Ishikawa (cell line): Measurements from ENCODE around the gene ERN1.

ENCODE experiments used
- CEBPB ChIP-seq: IDR thresholded peaks from 2 replicates; pipeline ENCODE4 v1.6.1; 2012
- CREB1 ChIP-seq: IDR thresholded peaks from 2 replicates; pipeline ENCODE4 v1.6.1; 2012; ENCODE audit warnings: low read depth
- EP300 ChIP-seq: IDR thresholded peaks from 2 replicates; pipeline ENCODE4 v1.6.1; 2012; ENCODE audit warnings: borderline replicate concordance
- FOXM1 ChIP-seq: IDR thresholded peaks from 2 replicates; pipeline ENCODE4 v1.6.1; 2012; ENCODE audit warnings: low read depth, borderline replicate concordance
- NFIC ChIP-seq: IDR thresholded peaks from 2 replicates; pipeline ENCODE4 v1.6.1; 2012
- RAD21 ChIP-seq: IDR thresholded peaks from 2 replicates; pipeline ENCODE4 v1.6.1; 2012; ENCODE audit warnings: low read depth
- TAF1 ChIP-seq: IDR thresholded peaks from 2 replicates; pipeline ENCODE4 v1.6.1; 2012; ENCODE audit warnings: low read depth, mild to moderate bottlenecking
- TCF12 ChIP-seq: IDR thresholded peaks from 2 replicates; pipeline ENCODE4 v1.6.1; 2012; ENCODE audit warnings: low read depth
- TEAD4 ChIP-seq: IDR thresholded peaks from 2 replicates; pipeline ENCODE4 v1.6.1; 2012
- YY1 ChIP-seq: IDR thresholded peaks from 2 replicates; pipeline ENCODE4 v1.6.1; 2012; ENCODE audit warnings: low read depth
- TF ChIP-seq, protein P1 (sequence below): IDR thresholded peaks from 2 replicates; pipeline ENCODE4 v1.6.1; 2012
- TF ChIP-seq, protein P2 (sequence below): IDR thresholded peaks from 2 replicates; pipeline ENCODE4 v1.6.1; 2012
- TF ChIP-seq, protein P3 (sequence below): IDR thresholded peaks from 2 replicates; pipeline ENCODE4 v1.6.1; 2012; ENCODE audit warnings: low read depth, mild to moderate bottlenecking

The ERN1 gene

DNA sequence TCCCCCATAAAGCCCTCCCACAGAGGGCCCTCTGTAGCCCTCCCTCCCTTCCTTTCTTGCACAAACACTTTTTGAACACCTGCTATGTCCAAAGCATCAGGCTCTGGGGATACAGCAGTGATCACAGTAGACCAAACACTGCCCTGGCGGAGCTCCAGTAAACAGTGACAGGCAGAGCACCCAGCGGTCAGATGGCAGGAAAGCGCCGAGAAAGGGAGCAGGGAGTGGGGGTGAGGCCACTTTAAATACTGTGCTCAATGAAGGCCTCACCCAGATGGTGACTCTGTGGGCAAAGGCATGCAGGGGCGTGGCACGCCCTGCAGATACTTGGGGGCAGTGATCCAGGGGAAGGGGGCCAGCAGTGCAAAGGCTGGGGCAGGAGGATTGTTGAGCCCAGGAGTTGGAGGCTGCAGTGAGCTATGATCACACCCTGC, 124.2 kb downstream of the ERN1 start:
- TF ChIP-seq NFIC (peak; percentile 12; the same call in 1 of the 2 replicates), TCF12 (no peak), TAF1 (no peak)

DNA sequence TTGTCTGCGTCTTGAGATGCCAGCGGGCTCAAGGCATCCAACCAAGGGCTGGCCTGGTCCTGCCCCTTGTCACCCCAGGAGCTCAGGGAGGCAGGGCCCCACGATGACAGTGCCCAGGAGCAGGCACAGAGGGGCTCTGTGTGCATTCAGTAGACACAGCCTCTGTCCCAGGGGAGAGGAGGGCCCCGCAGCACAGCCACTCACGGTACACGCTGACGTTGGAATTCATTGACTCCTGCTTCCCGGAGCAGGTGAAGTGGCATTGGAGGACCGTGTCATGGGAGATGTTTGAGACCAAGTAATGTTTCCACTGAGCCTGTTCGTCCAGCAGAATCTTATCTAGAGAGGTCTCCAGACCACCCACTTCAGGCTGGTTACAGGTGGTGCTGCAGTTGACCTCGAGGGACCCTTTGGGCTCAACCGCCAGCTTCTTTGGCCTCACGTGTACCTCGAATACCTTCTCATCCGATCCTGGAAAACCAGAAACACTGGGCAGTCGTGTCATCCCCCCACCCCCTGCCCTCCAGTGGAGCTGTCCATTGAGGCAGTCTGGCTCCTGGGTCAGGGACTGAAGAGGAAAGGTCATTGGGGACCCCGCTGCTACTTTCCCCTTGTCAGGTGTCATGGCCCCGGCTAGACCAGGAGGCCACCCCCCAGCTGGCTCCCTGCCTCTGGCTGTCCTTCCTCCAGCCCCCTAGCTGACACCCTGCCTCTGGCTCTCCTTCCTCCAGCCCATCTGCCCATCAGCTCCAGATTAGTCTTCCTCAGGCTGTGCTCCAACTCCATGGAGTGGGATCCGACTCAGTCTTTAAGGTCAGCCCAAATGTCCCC, 124.8 kb downstream of the ERN1 start:
- TF ChIP-seq, protein P1, sequence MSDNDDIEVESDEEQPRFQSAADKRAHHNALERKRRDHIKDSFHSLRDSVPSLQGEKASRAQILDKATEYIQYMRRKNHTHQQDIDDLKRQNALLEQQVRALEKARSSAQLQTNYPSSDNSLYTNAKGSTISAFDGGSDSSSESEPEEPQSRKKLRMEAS, result no peak
- TF ChIP-seq FOXM1 (no peak), TCF12 (no peak), CEBPB (no peak), TAF1 (no peak), EP300 (no peak), RAD21 (no peak)
- TF ChIP-seq, protein P2, sequence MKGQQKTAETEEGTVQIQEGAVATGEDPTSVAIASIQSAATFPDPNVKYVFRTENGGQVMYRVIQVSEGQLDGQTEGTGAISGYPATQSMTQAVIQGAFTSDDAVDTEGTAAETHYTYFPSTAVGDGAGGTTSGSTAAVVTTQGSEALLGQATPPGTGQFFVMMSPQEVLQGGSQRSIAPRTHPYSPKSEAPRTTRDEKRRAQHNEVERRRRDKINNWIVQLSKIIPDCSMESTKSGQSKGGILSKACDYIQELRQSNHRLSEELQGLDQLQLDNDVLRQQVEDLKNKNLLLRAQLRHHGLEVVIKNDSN, result no peak

DNA sequence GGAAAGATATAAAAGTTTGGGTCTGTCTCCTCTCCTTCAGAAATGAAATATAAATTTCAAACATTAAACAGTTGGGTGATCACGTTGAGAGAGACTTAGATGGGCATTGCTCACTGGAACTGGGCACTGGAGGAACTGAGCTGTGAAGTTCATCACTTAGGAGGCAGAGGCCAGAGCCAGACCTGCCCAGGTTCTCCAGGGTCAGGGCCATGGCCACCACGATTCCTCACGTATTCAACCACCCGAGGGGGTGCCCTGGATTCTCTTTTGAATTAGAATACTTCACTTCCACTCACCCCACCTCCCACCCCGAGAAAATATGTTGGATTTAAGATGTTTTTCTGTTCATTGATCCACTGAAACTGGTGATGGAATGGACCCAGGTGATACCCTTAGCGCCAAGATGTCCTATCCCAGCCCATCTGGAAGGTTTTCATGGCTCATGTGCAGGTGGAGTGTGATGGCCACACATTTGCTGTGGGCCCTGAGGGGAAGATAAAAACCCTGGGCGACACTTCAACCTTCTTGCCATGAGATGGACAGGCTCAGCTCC, 125.7 kb downstream of the ERN1 start:
- TF ChIP-seq RAD21 (no peak), TCF12 (no peak), NFIC (no peak)
- TF ChIP-seq, protein P2, result no peak

DNA sequence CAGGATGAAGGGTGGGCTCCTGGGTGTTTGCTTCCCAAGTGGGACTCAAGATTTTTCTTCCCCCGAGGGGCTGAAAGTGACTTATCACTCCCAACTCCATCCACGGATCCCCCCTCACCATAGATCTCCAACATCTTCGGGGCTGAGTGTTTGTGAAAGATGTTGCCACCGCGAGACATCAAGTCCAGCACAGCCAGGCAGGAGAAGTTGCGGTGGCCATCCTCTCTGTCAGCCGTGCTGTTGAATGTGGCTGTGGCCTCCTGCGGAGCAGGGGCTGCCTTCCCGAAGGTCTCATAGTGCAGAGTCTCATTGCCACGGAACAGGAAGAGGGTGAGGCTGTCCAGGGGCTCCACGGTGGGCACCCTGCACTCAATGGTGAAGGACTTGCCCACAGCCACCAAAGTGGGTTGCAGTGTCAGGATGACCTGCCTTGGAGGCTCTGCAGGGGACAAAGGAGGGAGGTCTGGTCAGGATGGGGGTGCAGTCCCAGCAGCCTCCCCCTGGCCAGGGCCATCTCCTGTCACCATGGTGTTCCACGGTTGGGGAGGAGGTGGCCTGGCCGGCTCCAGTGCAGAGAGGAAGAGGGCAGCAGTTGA, 126.3 kb downstream of the ERN1 start:
- TF ChIP-seq TEAD4 (no peak), NFIC (no peak), YY1 (no peak), RAD21 (no peak)
- TF ChIP-seq, protein P1, result no peak
- TF ChIP-seq, protein P3, sequence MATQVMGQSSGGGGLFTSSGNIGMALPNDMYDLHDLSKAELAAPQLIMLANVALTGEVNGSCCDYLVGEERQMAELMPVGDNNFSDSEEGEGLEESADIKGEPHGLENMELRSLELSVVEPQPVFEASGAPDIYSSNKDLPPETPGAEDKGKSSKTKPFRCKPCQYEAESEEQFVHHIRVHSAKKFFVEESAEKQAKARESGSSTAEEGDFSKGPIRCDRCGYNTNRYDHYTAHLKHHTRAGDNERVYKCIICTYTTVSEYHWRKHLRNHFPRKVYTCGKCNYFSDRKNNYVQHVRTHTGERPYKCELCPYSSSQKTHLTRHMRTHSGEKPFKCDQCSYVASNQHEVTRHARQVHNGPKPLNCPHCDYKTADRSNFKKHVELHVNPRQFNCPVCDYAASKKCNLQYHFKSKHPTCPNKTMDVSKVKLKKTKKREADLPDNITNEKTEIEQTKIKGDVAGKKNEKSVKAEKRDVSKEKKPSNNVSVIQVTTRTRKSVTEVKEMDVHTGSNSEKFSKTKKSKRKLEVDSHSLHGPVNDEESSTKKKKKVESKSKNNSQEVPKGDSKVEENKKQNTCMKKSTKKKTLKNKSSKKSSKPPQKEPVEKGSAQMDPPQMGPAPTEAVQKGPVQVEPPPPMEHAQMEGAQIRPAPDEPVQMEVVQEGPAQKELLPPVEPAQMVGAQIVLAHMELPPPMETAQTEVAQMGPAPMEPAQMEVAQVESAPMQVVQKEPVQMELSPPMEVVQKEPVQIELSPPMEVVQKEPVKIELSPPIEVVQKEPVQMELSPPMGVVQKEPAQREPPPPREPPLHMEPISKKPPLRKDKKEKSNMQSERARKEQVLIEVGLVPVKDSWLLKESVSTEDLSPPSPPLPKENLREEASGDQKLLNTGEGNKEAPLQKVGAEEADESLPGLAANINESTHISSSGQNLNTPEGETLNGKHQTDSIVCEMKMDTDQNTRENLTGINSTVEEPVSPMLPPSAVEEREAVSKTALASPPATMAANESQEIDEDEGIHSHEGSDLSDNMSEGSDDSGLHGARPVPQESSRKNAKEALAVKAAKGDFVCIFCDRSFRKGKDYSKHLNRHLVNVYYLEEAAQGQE, result no peak

DNA sequence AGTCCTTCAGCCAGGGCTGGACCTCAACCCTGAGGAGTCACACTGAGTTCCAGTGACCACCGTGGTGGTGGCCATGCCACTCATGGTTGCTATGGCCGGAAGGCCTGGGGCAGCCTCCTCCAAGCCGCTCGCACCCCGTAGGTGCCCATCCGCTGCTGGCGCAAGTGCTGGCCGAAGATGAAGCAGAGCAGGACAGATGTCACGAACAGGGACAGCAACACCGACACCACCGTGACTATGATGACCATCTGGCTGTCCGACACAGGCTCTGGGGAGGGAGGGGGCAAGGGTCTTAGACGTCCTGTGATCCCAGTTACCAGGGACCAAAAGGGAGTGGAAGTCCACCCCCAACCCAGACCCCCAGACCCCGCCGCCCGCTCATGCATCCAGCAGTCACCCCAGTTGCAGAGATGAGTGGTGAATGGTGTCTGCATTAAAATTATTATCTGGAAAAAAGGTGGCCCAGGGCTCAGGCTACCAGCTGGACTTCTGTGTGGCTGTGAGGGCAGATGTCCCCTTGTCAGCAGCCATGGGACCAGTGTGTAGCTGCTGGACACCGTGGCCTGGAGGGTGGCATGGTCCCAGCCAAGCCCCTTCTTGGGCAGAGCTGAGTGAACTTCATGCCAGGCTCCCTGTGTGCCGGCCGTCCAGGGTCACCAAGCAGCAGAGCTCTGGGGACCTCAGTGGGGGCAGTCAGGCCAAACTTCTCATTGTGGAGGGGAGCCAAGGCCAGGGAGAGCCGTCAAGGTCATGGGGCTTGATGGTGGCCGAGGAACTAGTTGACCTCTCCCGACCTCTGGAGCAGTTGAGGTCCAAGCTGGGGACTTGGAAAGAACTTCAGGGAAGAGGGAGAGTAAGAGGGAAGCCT, 127.1 kb downstream of the ERN1 start:
- TF ChIP-seq NFIC, result no peak

DNA sequence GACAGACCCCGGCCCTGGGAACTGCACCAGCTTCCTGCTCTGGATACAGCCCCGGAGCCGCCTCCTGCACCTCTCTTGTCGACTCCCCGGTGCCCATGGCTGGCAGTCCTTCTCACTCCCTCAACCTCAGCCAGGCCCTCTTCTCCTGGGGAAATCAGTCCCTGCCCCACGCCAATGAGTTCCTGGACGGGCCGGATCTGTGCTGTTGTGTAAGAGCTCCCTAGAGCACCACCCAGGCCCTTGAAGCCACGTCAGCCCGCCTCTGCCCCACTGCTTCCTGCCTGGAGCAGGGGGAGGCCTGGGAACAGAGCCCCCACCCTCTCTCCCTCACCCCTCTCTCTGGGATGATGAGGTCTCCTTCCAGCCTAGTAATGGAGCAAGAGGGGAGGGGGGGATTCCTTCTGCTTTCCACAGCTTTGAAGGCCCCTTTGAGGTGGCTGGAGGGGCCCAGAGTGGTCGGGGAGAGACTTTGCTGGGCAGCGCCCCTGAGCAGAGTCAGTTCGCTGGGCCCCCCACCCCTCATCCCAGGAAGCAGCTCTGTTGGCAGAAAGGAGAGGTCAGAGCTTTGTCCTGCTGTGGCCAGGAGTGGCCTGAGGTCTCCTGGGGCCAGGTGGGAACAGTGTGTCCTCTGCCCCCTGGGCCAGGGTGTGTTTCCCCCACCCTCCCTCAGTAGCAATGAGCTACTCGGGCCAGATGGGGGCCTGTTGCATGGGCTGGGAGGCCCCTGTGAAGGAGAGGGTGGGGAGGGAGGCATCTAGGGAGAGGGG, 128.0 kb downstream of the ERN1 start:
- TF ChIP-seq YY1, result no peak

DNA sequence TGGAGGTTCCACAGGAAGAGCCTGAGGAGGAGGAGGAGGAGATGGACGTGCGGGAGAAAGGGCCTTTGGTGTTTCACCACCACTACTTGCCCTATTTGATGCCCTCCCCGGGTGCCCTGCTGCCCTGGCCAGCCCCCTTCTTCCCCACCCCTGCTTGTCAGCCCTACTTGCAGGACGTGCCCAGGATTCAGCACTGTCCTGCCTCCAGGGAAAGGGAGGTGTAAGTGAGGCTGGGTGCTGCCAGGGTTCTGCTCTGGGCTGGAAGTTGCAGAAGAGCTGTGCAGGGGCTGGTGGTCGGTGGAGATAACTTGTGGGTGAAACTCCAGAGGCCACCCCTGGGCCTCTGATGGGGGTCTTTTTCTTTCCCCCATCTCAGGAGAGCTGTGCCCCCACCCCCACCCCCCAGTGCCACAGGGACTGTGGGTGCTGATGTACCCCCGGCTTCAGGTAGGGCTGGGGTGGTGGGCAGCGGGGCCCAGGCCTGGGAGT, 128.8 kb downstream of the ERN1 start:
- TF ChIP-seq, protein P1, result no peak
- TF ChIP-seq CREB1 (no peak), TCF12 (no peak), TEAD4 (no peak)
